Measurements from ENCODE around the gene CABLES1. TPM values are rescaled to one million over a fixed set of nuclear protein-coding genes. Genes with fewer than 3 reads are reported as not detected.

Gene CABLES1
- total RNA-seq, 2 donors from 2014 or later: 9.9 to 16.7 TPM

DNA sequence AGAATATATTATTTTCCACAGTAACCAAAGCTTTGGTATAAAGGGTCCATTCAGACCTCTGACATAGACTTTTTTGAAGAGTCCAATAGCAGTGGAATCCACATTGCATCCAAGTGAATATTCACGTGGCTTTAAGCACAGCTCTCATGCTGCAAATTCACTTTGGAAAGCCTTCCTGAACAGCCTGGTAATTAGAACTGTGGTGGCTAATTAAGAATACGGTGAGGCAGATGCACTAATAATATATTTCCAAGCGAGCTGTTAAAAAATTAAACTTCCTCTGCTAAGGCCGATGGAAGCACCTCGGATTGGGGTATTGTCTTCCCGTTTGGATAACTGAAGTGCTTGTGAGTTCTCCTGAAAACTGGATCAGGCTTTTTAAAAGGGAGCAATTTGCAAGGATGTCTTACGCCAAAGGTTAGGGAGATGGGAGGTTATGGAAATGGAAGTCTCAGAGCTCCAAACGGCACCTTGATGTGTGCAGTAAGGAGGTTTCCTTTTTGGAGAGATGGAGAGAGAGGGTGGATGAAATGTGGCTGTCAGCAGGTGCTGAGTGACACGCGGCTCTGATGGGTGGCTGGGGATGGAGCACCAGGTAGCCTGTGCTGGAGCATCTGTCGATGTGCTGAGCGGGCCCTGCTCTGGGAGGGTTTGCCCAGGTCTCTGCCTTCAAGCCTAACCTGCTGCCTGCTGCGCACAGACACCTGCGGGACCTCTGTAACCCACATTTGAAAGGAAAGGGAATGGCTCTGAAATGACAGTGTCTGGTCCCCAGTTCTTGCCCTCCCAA, 37.5 kb downstream of the CABLES1 start:
- Mint-ChIP-seq H3K4me3 (no peak overlapping the region), H3K27ac (no peak overlapping the region), H3K27me3 (ENCODE audit: insufficient read depth) (no peaks in the 10 kb centered on the region), H3K36me3 (ENCODE audit: low read depth) (no peaks in the 10 kb centered on the region), H3K9me3 (no peaks in the 10 kb centered on the region), H3K4me1 (peaks cover 38% of the 10 kb centered on the region)
- Histone ChIP-seq H3K27ac (ENCODE audit: low read depth, low read length) (no peak overlapping the region), H3K9ac (ENCODE audit: extremely low read depth, low read length, poor library complexity, severe bottlenecking) (no peak overlapping the region), H3K4me3 (ENCODE audit: low read length) (no peak overlapping the region), H3K27me3 (ENCODE audit: control insufficient read depth, insufficient read depth, low read length, poor library complexity, severe bottlenecking) (no peaks in the 10 kb centered on the region), H3K4me1 (ENCODE audit: control insufficient read depth, insufficient read depth, low read length) (no peaks in the 10 kb centered on the region), H3K36me3 (ENCODE audit: control insufficient read depth, insufficient read depth, low read length) (no peaks in the 10 kb centered on the region), H3K9me3 (ENCODE audit: control insufficient read depth, low read length) (no peaks in the 10 kb centered on the region)
- peak; percentile 40 for DNase-seq
- TF ChIP-seq, protein P1, sequence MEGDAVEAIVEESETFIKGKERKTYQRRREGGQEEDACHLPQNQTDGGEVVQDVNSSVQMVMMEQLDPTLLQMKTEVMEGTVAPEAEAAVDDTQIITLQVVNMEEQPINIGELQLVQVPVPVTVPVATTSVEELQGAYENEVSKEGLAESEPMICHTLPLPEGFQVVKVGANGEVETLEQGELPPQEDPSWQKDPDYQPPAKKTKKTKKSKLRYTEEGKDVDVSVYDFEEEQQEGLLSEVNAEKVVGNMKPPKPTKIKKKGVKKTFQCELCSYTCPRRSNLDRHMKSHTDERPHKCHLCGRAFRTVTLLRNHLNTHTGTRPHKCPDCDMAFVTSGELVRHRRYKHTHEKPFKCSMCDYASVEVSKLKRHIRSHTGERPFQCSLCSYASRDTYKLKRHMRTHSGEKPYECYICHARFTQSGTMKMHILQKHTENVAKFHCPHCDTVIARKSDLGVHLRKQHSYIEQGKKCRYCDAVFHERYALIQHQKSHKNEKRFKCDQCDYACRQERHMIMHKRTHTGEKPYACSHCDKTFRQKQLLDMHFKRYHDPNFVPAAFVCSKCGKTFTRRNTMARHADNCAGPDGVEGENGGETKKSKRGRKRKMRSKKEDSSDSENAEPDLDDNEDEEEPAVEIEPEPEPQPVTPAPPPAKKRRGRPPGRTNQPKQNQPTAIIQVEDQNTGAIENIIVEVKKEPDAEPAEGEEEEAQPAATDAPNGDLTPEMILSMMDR (conservative IDR thresholded peaks at IDR 0.05): no peak
- WGBS, 2 experiments (ENCODE audit: insufficient coverage in 1 of 2, insufficient read length in 1 of 2): 93 to 100% methylated on average over 12 to 14 of the region's 14 CpGs

DNA sequence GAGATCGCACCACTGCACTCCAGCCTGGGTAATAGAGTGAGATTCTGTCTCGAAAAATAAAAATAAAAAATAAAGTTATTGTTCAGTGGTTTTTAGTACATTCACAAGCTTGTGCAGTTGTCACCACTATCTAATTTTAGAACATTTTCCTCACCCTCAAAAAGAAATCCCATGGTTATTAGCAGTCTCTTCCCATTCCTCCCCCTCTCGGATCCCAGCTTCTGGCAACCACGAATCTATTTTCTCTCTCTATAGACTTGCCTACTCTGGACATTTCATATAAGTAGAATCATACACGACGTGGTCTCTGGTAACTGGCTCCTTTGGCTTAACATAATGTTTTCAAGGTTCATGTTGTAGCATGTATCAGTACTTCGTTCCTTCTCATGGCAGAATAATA, 38.6 kb downstream of the CABLES1 start:
- no peaks in the 10 kb centered on the region for H3K9me3 Mint-ChIP-seq
- H3K4me3 ChIP-seq (ENCODE audit: low read length): no peak overlapping the region
- no peak overlapping the region for H3K4me3 Mint-ChIP-seq
- H3K27me3 ChIP-seq (ENCODE audit: control insufficient read depth, insufficient read depth, low read length, poor library complexity, severe bottlenecking): no peaks in the 10 kb centered on the region
- H3K36me3 Mint-ChIP-seq (ENCODE audit: low read depth): no peaks in the 10 kb centered on the region
- no peaks in the 10 kb centered on the region for H3K36me3 ChIP-seq (ENCODE audit: control insufficient read depth, insufficient read depth, low read length)
- no peak overlapping the region for H3K27ac Mint-ChIP-seq
- H3K9me3 ChIP-seq (ENCODE audit: control insufficient read depth, low read length): no peaks in the 10 kb centered on the region
- no peaks in the 10 kb centered on the region for H3K27me3 Mint-ChIP-seq (ENCODE audit: insufficient read depth)
- TF ChIP-seq, protein P1 (conservative IDR thresholded peaks at IDR 0.05): no peak
- peaks cover 39% of the 10 kb centered on the region for H3K4me1 Mint-ChIP-seq
- H3K9ac ChIP-seq (ENCODE audit: extremely low read depth, low read length, poor library complexity, severe bottlenecking): no peak overlapping the region
- H3K27ac ChIP-seq (ENCODE audit: low read depth, low read length): no peak overlapping the region
- 93% methylated on average over 2 to 7 of the region's 7 CpGs for WGBS, 2 experiments (ENCODE audit: insufficient coverage in 1 of 2, insufficient read length in 1 of 2)
- DNase-seq: no peak
- peaks cover 3% of the 10 kb centered on the region for H3K4me1 ChIP-seq (ENCODE audit: control insufficient read depth, insufficient read depth, low read length)

DNA sequence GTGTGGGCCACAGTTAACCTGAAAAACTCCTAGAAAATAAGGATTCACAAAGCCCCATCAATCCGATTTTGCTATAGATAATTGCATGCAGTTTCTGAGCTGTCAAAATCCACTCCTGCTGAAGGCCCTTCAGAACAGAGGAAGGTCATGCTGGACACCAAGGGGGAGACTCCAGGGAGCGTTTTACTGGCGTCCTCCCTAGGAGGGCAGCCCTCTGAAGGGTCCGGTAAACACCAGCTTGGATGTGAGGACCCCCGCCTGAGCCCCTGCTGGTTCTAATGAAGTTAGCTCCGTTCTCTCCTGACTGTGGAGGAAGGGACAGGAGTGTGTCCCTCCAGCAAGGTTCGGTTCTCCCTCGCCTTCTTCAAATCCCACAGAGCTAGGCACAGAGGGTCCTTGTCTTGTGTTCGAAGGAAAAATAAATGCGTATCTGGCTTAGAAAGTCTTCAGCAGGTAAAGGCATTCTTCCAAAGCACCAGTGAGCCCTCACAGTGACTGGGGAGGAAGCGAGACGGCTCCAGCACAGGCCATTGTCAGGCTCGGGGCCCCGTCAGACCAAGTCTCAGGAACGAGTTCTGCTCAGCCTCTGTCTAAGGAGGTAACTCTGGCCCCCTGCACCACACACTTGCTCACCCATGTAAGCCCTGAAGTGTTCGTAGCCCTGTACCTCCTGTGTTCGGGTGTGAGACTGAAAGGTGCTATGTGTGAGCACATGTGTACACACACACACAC, 41.6 kb downstream of the CABLES1 start:
- no peak overlapping the region for H3K4me3 ChIP-seq (ENCODE audit: low read length)
- Mint-ChIP-seq H3K27me3 (ENCODE audit: insufficient read depth) (no peaks in the 10 kb centered on the region), H3K27ac (peak overlapping the region; percentile 81), H3K9me3 (no peaks in the 10 kb centered on the region), H3K4me3 (no peak overlapping the region), H3K4me1 (peaks cover 46% of the 10 kb centered on the region), H3K36me3 (ENCODE audit: low read depth) (no peaks in the 10 kb centered on the region)
- WGBS, 2 experiments (ENCODE audit: insufficient coverage in 1 of 2, insufficient read length in 1 of 2): 91% methylated on average over 6 to 17 of the region's 17 CpGs
- DNase-seq: peak; percentile 47
- H3K9me3 ChIP-seq (ENCODE audit: control insufficient read depth, low read length): no peaks in the 10 kb centered on the region
- H3K36me3 ChIP-seq (ENCODE audit: control insufficient read depth, insufficient read depth, low read length): no peaks in the 10 kb centered on the region
- H3K27ac ChIP-seq (ENCODE audit: low read depth, low read length): no peak overlapping the region
- H3K4me1 ChIP-seq (ENCODE audit: control insufficient read depth, insufficient read depth, low read length): peaks cover 6% of the 10 kb centered on the region
- TF ChIP-seq, protein P1 (conservative IDR thresholded peaks at IDR 0.05): no peak
- no peaks in the 10 kb centered on the region for H3K27me3 ChIP-seq (ENCODE audit: control insufficient read depth, insufficient read depth, low read length, poor library complexity, severe bottlenecking)
- H3K9ac ChIP-seq (ENCODE audit: extremely low read depth, low read length, poor library complexity, severe bottlenecking): no peak overlapping the region
